GM19240 (cell line): ENCODE results near the gene AKAP6.

Source experiments
- DNase-seq: peaks from one replicate; pipeline ENCODE4 v3.0.0; 2011; ENCODE audit warnings: low spot score; ENCODE audit not compliant: insufficient read length

Gene AKAP6

DNA sequence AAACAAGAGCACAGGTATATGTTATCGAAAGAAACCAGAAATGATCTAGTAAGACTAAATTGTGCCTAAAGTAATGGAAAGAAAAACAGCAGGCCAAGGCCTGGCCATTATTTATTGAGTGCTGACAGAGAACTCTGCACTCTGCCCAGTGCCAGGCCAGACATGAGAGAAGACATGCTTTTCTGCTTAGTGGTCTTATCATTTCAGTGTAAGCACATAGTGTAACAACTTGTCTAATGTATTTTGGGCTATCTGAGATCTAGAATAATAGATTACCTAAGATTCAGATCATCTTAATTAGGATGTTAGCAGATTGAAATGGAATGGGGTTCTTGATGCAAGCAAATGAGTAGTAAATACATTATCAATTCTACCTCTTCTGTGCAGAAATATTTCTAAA lies 278.3 kb downstream of the AKAP6 start:
- no peak for DNase-seq

DNA sequence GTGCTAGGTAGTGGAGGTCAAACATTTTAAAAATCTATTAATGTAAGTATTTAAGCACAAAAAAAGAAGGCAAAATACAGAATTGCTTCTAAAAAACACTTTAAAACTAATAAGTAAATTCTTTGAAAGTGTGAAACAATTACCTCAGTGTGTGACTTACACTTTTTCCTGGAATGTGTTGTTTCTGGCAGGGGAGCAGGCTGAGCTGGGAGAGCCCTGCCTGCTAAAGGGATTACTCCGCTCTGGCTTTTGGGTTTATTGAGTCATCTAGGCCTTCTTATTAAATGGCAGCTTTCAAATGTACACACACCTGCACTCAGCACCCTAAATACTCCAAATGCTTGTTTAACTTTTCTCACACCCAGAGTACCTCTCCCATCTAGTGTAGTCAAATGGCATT lies 279.8 kb downstream of the AKAP6 start:
- no peak for DNase-seq

GRCh38 chr14:32609388-32609787 lies 280.3 kb downstream of the AKAP6 start:
- DNase-seq, result no peak

DNA sequence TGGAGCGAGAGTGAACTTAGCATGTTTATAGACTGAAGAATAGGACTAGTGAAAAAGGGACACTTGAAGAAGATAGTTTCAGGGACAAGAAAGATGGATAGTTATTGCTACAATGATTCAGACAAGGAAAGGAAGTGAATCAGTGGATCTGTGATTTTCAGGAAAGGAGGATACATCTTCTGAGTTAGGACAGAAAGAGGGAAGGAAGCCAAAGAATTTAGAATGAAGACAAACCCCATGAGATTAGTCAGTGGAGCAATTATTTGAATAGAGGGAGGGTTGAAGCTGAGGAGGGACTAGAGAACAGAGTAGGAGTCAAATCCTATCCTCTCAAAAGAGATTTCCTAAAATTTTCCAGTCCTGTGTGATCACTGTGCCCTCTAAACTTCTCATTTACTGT lies 282.7 kb downstream of the AKAP6 start:
- no peak for DNase-seq

DNA sequence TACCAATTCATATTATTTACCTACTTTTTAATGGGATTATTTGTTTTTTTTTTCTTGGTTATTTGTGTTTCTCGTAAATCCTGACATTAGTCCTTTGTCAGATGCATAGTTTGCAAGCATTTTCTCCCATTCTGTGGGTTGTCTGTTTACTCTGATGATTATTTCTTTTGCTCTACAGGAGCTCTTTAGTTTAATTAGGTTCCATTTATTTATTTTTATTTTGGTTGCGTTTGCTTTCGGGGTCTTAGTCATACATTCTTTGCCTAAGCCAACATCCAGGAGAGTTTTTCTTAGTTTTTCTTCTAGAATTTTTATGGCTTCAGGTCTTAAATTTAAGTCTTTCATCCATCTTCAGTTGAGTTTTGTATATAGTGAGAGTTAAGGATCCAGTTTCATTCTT lies 289.9 kb downstream of the AKAP6 start:
- no peak for DNase-seq

DNA sequence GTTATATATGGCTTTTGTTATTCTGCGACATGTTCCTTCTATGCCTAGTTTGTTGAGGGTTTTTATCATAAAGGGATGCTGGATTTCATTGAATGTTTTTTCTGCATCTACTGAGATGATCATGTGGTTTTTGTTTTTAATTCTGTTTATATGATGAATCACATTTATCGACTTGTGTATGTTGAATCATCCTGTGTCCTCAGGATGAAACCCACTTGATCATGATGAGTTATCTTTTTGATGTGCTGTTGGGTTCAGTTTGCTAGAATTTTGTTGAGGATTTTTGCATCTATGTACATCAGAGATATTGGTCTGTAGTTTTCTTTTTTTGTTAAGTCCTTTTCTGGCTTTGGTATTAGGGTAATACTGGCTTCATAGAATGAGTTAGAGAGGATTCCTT lies 291.2 kb downstream of the AKAP6 start:
- DNase-seq, result no peak

DNA sequence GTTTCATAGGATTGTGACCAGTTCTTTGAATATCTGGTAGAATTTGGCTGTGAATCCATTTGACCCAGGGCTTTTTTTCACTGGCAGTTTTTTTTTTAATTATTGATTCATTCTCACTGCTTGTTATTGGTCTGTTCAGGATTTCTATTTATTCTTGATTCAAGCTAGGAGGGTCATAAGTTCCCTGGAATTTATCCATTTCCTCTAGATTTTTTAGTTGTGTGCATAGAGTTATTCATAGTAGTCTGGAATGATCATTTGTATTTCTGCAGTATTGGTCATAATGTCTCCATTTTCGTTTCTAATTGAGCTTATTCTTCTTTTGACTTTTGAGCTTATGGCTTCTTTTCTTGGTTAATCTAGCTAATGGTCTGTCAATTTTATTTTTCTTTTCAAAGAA lies 291.6 kb downstream of the AKAP6 start:
- no peak for DNase-seq

DNA sequence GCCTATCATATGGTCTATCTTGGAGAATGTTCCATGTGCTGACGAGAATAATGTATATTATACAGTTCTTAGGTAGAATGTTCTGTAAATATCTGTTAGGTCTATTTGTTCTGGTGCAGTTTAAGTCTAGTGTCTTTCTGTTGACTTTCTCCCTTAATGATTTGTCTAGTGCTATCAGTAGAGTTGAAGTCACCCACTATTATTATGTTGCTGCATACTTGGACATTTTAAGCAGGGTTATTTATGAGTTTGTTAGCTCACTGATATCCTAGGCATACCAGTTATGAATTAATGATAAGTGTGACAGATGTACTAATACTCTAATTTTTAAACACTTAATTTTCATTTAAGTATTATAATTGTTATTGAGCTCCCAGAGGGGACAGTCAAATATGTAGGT lies 292.5 kb downstream of the AKAP6 start:
- no peak for DNase-seq

GRCh38 chr14:32622742-32623141 lies 293.6 kb downstream of the AKAP6 start:
- no peak for DNase-seq

- no peak for DNase-seq
Measured at GRCh38 chr14:32623300-32624093, 294.4 kb downstream of the AKAP6 start.

- no peak for DNase-seq
Measured at GRCh38 chr14:32625211-32625610, 296.1 kb downstream of the AKAP6 start.

- no peak for DNase-seq
Measured at GRCh38 chr14:32627545-32628298, 298.6 kb downstream of the AKAP6 start.

DNA sequence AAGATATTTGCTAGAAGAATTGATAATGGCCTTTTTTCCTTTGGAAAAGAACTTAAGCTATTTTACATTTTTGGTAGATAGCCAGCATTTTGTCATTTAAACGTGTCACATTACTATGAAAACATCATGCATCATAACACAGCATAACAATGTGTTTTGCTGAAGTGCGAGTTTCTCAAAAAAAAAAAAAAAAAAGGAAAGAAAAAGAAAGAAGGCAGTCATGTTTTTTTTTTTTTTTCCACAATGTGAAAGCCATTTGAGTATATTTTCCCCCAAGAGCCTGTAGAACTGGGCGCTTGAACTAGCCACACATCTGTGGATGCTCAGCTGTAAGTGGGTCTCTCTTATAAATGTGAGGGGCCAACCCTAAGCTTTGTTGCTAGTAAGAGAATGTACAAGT lies 300.1 kb downstream of the AKAP6 start:
- no peak for DNase-seq

GRCh38 chr14:32630701-32631100 lies 301.6 kb downstream of the AKAP6 start:
- no peak for DNase-seq

GRCh38 chr14:32633224-32633859 lies 304.2 kb downstream of the AKAP6 start:
- no peak for DNase-seq

- no peak for DNase-seq
Measured at GRCh38 chr14:32633930-32634329, 304.8 kb downstream of the AKAP6 start.

GRCh38 chr14:32635061-32635719 lies 306.1 kb downstream of the AKAP6 start:
- no peak for DNase-seq

DNA sequence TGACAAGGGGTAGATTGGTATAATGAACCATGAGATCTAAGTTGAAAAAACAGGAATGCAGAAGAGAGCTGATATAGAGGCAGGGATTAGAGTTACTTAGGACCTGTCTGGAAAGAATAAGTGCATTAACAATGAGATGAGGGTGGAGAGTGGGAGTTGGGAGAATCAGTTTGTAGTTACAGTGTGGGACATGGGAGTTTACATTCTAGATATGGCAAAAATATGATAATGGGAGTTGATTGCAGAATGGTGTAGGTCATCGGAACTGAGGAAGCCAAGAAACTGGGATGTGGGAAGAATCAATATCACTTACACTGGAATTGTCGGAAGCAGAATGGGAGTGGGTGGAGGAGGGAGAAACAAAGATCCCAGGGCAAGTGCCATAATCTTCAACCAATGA lies 308.5 kb downstream of the AKAP6 start:
- no peak for DNase-seq

- DNase-seq, result no peak
Measured at GRCh38 chr14:32639208-32639607, 310.1 kb downstream of the AKAP6 start.

DNA sequence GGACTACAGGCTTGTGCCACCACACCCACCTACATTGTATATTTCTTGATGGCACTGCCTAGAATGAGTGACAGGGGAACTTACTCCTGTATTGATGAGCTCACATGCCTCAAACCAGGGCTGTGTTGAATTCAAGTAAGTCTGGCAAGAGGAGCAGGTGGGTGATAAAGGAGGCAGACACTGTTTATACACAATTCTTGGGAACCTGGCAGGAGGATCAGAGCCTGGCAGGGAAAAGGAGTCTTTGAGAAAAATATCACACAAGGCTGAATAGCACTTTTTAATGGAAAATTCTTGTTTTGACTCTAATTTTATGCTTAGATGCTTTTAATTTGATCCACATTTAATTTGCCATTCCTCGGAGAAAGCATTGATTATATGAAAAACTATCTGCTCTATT lies 316.5 kb downstream of the AKAP6 start:
- no peak for DNase-seq

GRCh38 chr14:32648434-32648833 lies 319.3 kb downstream of the AKAP6 start:
- no peak for DNase-seq

GRCh38 chr14:32650030-32650429 lies 320.9 kb downstream of the AKAP6 start:
- DNase-seq, result no peak
